Fibroblast of peridontal ligament (primary cell): ENCODE data around the gene RANBP3.
"Not testable (repeated sequence)": the region's sequence is repeated elsewhere in the genome, so short reads cannot be mapped to it uniquely, and the experiment has no call there.

ENCODE experiments used
- DNase-seq: peaks from one replicate; pipeline ENCODE4 v3.0.0-alpha.2; 2010; ENCODE audit errors: extremely low read depth

RANBP3 gene

GRCh38 chr19:5883157-5883873 lies 94.6 kb downstream of the RANBP3 start:
- not testable (repeated sequence) for DNase-seq

DNA sequence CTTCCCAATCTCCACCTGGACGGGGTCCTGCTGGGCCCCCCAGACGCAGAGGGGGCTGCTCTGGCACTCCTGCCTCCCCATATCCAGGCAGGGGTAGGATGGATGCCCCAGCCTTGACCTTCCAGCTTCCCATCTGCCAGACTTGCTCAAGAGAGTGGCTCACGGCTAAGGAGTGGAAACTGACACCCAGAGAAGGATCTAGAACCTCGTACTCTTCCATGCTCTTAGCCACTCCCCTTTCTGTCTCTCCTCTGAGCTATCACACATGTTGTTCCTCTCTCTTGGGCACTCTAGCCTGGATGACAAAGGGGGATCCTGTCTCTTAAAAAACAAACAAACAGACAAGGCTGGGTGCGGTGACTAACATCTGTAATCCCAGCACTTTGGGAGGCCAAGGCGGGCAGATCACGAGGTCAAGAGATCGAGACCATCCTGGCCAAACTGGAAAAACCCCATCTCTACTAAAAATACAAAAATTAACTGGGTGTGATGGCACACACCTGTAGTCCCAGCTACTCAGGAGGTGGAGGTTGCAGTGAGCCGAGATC lies 95.4 kb downstream of the RANBP3 start:
- DNase-seq: no peak

DNA sequence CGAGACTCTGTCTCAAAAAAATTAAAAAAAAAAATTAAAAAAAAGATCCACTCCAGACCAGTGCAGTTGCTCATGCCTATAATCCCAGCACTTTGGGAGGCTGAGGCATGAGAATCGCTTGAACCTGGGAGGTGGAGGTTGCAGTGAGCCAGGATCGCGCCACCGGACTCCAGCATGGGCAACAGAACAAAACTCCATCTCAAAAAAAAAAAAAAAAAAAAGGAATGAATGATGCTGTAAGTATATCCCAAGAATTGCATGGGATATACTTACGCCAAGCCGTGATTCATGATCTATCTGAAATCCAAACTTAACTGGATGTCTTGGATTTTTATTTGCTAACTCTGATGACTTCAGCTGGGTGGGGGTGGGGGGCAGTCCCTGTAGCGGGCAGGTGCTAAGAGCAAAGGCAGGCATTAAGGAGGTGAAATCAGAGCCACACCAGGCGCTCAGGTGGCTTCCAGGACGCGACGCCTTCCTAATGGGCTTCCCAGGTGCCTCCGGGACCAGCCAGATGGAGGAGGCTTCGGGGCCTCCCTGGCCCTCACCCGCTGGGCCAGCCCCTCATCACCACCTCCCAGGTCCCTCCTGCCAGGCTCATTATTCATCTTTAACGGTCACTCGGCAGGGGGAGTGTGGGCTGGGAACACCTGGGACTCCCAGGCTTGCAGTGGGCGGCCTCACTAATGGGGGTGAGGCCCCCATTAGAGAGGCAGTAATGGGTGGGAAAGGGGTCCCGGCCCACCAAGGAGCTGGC lies 96.2 kb downstream of the RANBP3 start:
- no peak for DNase-seq

GRCh38 chr19:5880604-5881078 lies 97.3 kb downstream of the RANBP3 start:
- DNase-seq: peak; percentile 58

GRCh38 chr19:5880196-5880595 lies 97.7 kb downstream of the RANBP3 start:
- no peak for DNase-seq

DNA sequence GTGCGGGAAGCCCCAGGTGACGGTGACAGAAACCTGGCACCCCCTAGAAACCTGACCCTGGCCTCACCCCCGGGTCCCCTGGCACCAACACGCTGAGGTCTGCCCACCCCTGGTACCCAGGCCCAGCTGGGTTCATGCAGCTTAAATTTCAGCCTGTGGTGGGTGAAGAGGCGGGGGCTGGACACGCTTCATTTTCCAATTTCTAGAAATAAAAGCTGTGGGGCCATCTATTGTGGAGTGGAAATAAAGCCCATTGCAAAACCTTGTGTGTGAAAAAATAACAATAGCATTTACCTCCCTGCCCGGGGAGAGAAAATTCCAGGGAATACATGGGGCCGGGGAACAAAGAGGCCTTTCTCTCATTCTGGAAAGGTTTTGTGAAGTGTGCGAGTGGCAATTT lies 100.1 kb downstream of the RANBP3 start:
- no peak for DNase-seq

GRCh38 chr19:5877427-5877826 lies 100.5 kb downstream of the RANBP3 start:
- DNase-seq: no peak

- DNase-seq: peak; percentile 41
Measured at GRCh38 chr19:5874496-5874895, 103.4 kb downstream of the RANBP3 start.

- no peak for DNase-seq
Measured at GRCh38 chr19:5873617-5874199, 104.2 kb downstream of the RANBP3 start.

DNA sequence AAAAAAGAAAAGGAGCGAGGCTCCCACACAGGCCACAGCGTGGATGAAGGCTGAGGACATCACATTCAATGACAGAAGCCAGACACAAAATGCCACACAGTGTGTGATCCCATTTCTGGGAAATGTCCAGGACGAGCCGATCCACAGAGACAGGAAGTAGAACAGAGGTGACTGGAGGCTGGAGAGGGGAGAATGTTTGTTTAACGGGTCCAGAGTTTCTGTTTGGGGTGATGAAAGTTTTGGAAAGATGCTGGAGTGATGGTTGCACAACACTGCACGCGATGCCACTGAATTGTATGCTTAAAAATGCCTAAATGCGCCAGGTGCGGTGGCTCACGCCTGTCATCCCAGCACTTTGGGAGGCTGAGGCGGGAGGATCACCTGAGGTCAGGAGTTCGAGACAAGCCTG lies 107.0 kb downstream of the RANBP3 start:
- no peak for DNase-seq

- DNase-seq: no peak
Measured at GRCh38 chr19:5867201-5868136, 110.5 kb downstream of the RANBP3 start.
